Endodermal cell (in vitro differentiated cells): ENCODE results near the gene RAB17. TPM values are rescaled to one million over a fixed set of nuclear protein-coding genes. Genes with fewer than 3 reads are reported as not detected.

Experiments used
- DNase-seq: peaks from one replicate; pipeline ENCODE4 v3.0.0-alpha.2; 2017
- H3K27ac ChIP-seq: 2 replicates; pipeline ENCODE4 v1.5.1; 2013; ENCODE audit warnings: mild to moderate bottlenecking, low read depth, low read length, moderate library complexity
- H3K27me3 ChIP-seq: 2 replicates; pipeline ENCODE4 v1.6.1; 2013; ENCODE audit warnings: mild to moderate bottlenecking, low read length, moderate library complexity; ENCODE audit not compliant: insufficient read depth, control insufficient read depth, poor library complexity, severe bottlenecking
- H3K36me3 ChIP-seq: 2 replicates; pipeline ENCODE4 v1.7.0; 2013; ENCODE audit warnings: mild to moderate bottlenecking, low read length, moderate library complexity; ENCODE audit not compliant: control insufficient read depth, insufficient read depth
- H3K4me1 ChIP-seq: one replicate; pipeline ENCODE4 v1.7.0; 2013; ENCODE audit warnings: low read length; ENCODE audit not compliant: control insufficient read depth, insufficient read depth
- H3K4me3 ChIP-seq: 2 replicates; pipeline ENCODE4 v1.5.1; 2013; ENCODE audit warnings: mild to moderate bottlenecking, low read length, moderate library complexity
- H3K9ac ChIP-seq: 2 replicates; pipeline ENCODE4 v1.6.1; 2013; ENCODE audit warnings: mild to moderate bottlenecking, low read length, moderate library complexity; ENCODE audit not compliant: poor library complexity, severe bottlenecking; ENCODE audit errors: extremely low read depth
- H3K9me3 ChIP-seq: 2 replicates; pipeline ENCODE4 v1.6.1; 2013; ENCODE audit warnings: mild to moderate bottlenecking, low read length, moderate library complexity; ENCODE audit not compliant: control insufficient read depth
- H3K27ac Mint-ChIP-seq: 2 replicates; pipeline ENCODE4 v1.8.0; 2020; ENCODE audit warnings: mixed read lengths
- H3K27me3 Mint-ChIP-seq: 2 replicates; pipeline ENCODE4 v1.8.0; 2021; ENCODE audit warnings: mild to moderate bottlenecking, mixed read lengths; ENCODE audit not compliant: insufficient read depth
- H3K36me3 Mint-ChIP-seq: 2 replicates; pipeline ENCODE4 v1.8.0; 2020; ENCODE audit warnings: low read depth, mixed read lengths
- H3K4me1 Mint-ChIP-seq: 2 replicates; pipeline ENCODE4 v1.8.0; 2020; ENCODE audit warnings: mixed read lengths
- H3K4me3 Mint-ChIP-seq: 2 replicates; pipeline ENCODE4 v1.8.0; 2020; ENCODE audit warnings: mild to moderate bottlenecking, moderate library complexity, mixed read lengths
- H3K9me3 Mint-ChIP-seq: 2 replicates; pipeline ENCODE4 v1.8.0; 2020; ENCODE audit warnings: mild to moderate bottlenecking, mixed read lengths
- WGBS, 2 experiments: methylation state at CpG; one replicate each; pipeline versions ENCODE4 v1.1.5 to v1.1.7; 2013; ENCODE audit warnings: missing lambda C conversion rate in 2 of 2, mixed read lengths in 1 of 2; ENCODE audit not compliant: insufficient coverage in 1 of 2, insufficient read length in 1 of 2; 5-methylcytosine and 5-hydroxymethylcytosine counted together
- total RNA-seq, 2 donors: library from RNA; stranded (reverse); fragmentation: NEBNext Ultra II Directional in 1 of 2; extraction: Animal tissue kit (Norgen Biotek cat#: 25700) in 1 of 2; gene quantifications; 2 replicates in 1 of 2; 3 replicates in 1 of 2; pipeline ENCODE4 v1.2.1, GENCODE V29; 2021
- TF ChIP-seq, protein P1 (sequence below): fragments of 200-600 bp; sonication (generic); conservative IDR thresholded peaks from 2 replicates; pipeline ENCODE4 v1.5.0; 2021; ENCODE audit warnings: antibody characterized with exemption, mild to moderate bottlenecking

The RAB17 gene
- total RNA-seq, 2 donors from 2014 or later, result 235 to 369 TPM

- Histone ChIP-seq H3K27me3 (no peaks in the 10 kb centered on the region), H3K4me1 (no peaks in the 10 kb centered on the region), H3K9ac (no peak overlapping the region), H3K4me3 (no peak overlapping the region), H3K27ac (no peak overlapping the region), H3K36me3 (no peaks in the 10 kb centered on the region), H3K9me3 (peaks cover 13% of the 10 kb centered on the region)
- WGBS, 2 experiments, result 86 to 87% methylated on average over 5 to 7 of the region's 7 CpGs
- H3K4me1 Mint-ChIP-seq, result no peaks in the 10 kb centered on the region
- no peak overlapping the region for H3K27ac Mint-ChIP-seq
- H3K36me3 Mint-ChIP-seq, result peaks cover 5% of the 10 kb centered on the region
- peaks cover 20% of the 10 kb centered on the region for H3K9me3 Mint-ChIP-seq
- H3K27me3 Mint-ChIP-seq, result no peaks in the 10 kb centered on the region
- no peak overlapping the region for H3K4me3 Mint-ChIP-seq
- DNase-seq, result no peak
- TF ChIP-seq, protein P1, sequence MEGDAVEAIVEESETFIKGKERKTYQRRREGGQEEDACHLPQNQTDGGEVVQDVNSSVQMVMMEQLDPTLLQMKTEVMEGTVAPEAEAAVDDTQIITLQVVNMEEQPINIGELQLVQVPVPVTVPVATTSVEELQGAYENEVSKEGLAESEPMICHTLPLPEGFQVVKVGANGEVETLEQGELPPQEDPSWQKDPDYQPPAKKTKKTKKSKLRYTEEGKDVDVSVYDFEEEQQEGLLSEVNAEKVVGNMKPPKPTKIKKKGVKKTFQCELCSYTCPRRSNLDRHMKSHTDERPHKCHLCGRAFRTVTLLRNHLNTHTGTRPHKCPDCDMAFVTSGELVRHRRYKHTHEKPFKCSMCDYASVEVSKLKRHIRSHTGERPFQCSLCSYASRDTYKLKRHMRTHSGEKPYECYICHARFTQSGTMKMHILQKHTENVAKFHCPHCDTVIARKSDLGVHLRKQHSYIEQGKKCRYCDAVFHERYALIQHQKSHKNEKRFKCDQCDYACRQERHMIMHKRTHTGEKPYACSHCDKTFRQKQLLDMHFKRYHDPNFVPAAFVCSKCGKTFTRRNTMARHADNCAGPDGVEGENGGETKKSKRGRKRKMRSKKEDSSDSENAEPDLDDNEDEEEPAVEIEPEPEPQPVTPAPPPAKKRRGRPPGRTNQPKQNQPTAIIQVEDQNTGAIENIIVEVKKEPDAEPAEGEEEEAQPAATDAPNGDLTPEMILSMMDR, result no peak
Observed at GRCh38 chr2:237553948-237554347, 36.6 kb downstream of the RAB17 start.

- WGBS, 2 experiments, result 67 to 87% methylated on average over 3 to 6 of the region's 6 CpGs
- Mint-ChIP-seq H3K9me3 (peaks cover 20% of the 10 kb centered on the region), H3K36me3 (peaks cover 5% of the 10 kb centered on the region), H3K27me3 (no peaks in the 10 kb centered on the region), H3K27ac (no peak overlapping the region), H3K4me1 (peaks cover under 1% of the 10 kb centered on the region), H3K4me3 (no peak overlapping the region)
- TF ChIP-seq, protein P1, result no peak
- H3K9me3 ChIP-seq, result peaks cover 13% of the 10 kb centered on the region
- H3K27ac ChIP-seq, result no peak overlapping the region
- no peak overlapping the region for H3K4me3 ChIP-seq
- no peak overlapping the region for H3K9ac ChIP-seq
- H3K4me1 ChIP-seq, result peaks cover 4% of the 10 kb centered on the region
- H3K27me3 ChIP-seq, result no peaks in the 10 kb centered on the region
- DNase-seq, result no peak
- H3K36me3 ChIP-seq, result no peaks in the 10 kb centered on the region
Observed at GRCh38 chr2:237552908-237553307, 37.6 kb downstream of the RAB17 start.

- no peak overlapping the region for H3K27ac ChIP-seq
- TF ChIP-seq, protein P1, result no peak
- Mint-ChIP-seq H3K27me3 (no peaks in the 10 kb centered on the region), H3K36me3 (peaks cover 5% of the 10 kb centered on the region), H3K27ac (no peak overlapping the region), H3K4me3 (no peak overlapping the region), H3K9me3 (peaks cover 18% of the 10 kb centered on the region), H3K4me1 (peaks cover 11% of the 10 kb centered on the region)
- peaks cover 10% of the 10 kb centered on the region for H3K9me3 ChIP-seq
- no peak overlapping the region for H3K9ac ChIP-seq
- DNase-seq, result no peak
- no peaks in the 10 kb centered on the region for H3K27me3 ChIP-seq
- 92% methylated on average over 6 to 16 of the region's 16 CpGs for WGBS, 2 experiments
- H3K36me3 ChIP-seq, result no peaks in the 10 kb centered on the region
- H3K4me3 ChIP-seq, result no peak overlapping the region
- H3K4me1 ChIP-seq, result peaks cover 6% of the 10 kb centered on the region
Observed at GRCh38 chr2:237551071-237551574, 39.4 kb downstream of the RAB17 start.
